HG03354 (cell line): ENCODE data around the gene BDH2.

Source experiments
- ATAC-seq: cut with Tn5 transposase; IDR thresholded peaks from one replicate; pipeline ENCODE4 v1.9.1; 2021; ENCODE audit warnings: mild to moderate bottlenecking; ENCODE audit not compliant: unreplicated experiment, poor library complexity, severe bottlenecking

The BDH2 gene

DNA sequence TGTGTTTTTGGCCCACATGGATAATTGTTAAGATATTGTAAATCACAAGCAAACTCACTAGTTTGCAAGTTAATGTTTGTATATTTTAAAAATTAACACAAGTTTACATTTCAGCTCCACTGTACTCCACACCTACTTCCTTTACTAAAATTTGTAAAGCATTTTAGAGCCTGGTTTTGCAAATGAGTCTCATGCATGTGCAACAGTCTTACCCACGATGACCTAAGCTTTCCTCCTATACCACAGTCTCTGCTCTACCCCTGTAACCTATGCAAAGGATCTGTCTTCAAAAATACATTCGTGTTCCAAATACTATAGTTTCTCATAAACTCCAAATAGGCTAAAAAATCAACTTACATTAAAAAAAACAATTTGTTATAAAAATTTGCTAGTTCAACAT, 10.2 kb downstream of the BDH2 start:
- no peak for ATAC-seq

DNA sequence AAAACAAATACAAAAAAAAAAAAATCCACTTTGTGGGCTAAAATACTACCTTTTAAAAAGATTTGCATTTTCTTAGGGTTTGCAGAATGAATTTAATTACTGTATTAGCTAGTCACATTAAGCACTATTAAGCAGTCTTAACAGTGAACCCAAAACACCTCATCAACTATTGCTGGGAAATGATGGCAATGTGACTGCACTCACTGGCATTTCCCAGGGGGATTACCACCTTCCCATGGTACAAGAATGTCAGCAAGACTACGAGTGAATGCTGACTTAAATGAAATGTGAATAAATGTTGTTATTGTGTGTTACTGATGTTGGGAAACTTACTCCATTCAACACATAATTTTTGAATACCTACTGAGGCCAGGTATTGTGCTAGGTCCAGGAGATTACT, 13.1 kb downstream of the BDH2 start:
- ATAC-seq: no peak

DNA sequence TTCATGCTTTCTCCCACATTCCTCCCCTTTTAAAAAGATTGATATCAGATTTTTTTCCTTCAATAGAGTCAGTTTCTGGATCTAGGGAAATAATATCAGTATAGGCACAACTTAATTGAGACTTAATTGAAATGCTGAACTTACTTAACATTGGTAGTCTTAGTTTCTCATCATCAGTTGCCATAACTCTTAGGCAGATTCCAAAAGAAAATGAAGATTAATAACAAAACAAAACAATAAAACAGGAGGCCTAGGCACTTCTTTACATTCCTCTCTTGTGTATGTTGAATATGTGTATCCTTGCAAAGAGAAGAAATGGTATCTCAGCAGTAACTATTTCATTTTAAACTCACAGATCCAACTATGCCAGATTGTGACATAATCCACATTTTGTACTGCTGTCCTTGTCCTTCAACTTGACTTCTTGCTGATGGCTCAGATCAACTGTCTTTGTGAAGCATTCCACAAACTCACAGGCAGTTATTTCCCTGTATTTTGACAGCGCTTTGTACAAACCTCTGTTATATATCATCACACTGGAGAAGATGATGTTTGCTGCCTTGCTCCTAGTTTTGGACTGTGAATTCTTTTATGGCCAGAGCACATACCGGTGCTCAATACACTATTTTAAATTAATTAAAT, 14.0 kb downstream of the BDH2 start:
- ATAC-seq: no peak

DNA sequence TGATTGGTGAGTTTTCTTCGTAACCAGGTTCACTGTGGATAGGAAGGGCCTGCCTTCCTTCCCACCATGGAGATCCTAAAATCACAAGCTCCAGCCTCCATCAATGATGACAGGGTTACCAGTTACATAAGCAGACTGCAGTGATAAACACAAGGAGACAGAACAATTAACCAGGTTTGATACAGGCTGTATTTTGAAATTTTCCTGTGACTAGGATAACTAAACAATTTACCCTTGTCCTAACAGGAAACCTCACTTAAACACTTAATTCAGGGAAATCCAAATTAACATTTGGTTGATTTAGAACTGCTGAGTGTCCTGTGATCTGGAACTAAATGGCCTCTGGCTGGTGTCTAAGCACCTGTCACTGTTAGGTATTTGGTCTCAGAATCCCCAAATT, 20.0 kb downstream of the BDH2 start:
- ATAC-seq: no peak

DNA sequence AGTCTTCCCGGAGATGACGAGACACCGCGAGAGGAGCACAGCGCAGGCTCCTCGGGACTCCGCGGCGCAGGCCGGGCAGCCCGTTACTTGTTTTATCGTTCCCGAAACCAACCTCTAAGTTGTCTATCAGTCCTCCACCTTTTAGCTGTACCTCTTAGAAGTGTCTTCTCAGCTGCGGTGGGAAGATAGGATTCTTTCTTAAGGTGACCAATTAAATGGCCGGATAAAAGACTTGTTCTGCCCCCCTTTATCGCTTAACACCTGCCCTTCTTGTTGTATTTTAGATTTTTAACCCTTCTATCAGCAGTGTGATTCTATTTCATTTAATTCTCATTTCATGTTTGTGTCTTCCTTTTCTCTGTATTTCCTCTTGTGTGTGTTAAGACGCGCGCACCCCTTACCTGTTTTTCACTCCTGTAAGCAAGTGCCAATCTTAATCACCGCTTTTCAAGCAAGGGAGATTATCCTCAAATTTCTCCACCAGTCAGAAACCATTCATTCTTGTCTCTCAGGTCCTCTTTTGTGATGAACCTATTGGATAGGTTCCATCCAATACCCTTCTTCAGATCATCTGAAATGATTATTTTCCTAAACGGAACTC, 22.8 kb downstream of the BDH2 start, which contains the start of gene SLC9B2:
Gene SLC9B2, minus strand, starts transcription at position 15 of the 601 bp plus-strand sequence. CDS start 9,211 bp downstream, outside the sequence.
- peak; percentile 42 for ATAC-seq

DNA sequence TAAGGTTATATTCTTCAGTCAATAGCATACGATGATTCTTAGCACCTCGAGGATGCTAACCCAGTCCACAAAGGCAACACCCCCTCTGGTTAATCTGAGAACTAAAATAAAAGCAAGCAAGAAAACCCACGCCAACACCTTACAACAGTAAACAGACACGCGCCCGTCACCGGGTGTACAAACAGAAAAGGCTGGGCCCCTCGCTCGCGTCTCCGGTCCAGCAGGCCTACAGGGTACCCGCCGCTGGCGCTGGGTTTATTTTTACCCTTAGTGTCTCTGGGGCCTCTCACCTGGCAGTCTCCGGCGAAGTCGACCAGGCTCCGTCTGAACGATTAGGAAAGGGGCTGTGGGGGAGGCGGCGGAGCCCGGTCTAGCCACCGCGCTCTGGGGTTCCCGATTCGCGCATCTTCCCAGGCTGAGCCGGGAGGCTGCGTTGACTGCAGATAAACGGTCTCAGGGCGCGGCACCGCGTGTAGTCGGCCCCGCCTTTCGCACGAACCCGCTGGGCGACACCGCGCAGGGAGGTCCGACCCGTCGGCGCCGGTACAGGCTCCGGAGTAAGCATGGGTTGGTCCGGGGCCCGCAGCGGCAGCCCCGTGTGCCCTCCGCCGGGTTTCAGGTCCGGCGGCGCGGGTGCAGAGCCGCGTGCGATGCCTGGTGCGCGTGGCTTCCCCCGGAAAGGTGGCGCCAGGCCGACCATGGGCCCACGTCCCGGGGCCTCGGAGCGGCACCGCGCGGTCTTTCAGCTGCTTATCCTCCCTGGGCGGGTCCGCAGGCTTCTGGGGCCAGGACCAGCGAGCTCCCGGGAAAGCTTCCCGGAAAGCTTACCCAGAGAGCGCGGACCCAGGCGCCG, 23.5 kb downstream of the BDH2 start:
- peak; percentile 66 for ATAC-seq

DNA sequence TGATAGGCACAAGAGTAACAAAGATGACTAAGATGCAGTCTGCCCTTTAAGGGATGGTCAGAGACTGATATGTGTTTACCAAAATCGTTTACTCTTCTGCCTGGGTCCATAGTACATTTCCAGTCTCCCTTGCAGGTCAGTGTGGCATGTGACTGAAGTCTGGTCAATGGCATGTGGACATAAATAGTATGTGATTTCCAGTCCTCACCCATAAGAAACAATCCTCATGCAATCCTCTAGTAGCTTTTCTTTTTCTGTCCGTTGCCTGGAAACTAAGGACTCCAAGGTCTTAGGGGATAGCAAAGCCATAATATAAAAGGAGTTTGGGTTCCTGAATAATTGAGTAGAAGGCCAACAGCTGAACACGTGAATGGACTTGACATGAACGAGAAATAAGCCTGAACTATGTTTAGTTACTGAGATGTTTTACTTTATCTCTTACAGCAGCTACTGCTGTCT, 24.2 kb downstream of the BDH2 start:
- ATAC-seq: peak; percentile 1

DNA sequence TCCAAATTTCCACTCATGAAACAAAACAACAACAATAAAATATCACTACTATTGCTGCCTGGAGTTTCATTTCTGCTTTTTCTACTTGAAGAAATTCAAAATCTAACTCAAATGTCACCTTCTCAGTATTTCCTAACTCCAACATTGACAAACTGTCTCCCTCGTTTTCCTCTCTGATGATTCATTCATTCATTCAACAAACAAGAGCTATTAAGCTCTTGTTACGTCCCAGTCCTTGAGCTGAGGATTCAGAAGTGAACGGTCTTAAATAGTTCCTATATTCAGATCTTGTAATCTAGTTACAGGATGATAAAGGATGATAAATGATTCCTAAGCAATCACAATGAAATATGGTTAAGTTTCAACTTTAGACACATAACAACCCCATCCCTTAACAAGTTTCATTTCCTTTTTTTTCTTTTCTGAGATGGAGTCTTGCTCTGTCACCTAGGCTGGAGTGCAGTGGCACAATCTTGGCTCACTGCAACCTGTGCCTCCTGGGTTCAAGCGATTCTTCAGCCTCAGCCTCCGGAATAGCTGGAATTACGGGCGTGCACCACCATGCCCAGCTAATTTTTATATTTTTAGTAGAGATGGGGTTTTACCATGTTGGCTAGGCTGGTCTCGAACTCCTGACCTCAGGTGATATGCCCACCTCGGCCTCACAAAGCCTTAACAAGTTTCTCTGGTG, 24.7 kb downstream of the BDH2 start:
- ATAC-seq: peak; percentile 37

DNA sequence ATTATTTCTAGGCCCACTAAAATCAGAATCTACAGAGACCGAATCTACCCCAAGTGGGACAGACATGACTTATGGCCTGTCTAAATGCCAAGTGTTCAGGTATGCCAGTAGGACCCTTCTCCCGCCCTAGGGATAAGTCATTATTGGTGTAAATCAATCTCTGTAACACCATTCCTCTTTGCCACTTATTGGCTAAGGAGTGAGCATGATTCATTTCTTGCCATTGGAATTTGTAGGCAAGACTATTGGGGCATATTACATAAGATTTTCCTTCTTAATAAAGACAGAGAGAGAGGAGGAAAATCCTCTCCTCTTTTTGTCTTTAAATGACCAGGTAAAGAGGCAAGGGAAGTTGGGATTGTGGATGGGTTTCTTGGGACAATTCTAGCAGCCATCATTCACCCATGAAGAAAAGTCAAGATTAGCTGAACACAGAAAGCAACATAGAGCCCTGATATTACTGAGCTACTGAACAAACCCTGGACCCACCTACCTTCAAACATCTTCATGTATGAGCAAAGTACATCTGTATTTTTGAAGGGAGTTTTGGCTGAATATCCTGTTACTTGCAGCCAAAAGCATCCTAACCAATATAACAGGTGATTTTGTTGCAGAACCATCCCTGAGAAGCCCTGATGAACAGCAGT, 25.7 kb downstream of the BDH2 start:
- ATAC-seq: no peak

DNA sequence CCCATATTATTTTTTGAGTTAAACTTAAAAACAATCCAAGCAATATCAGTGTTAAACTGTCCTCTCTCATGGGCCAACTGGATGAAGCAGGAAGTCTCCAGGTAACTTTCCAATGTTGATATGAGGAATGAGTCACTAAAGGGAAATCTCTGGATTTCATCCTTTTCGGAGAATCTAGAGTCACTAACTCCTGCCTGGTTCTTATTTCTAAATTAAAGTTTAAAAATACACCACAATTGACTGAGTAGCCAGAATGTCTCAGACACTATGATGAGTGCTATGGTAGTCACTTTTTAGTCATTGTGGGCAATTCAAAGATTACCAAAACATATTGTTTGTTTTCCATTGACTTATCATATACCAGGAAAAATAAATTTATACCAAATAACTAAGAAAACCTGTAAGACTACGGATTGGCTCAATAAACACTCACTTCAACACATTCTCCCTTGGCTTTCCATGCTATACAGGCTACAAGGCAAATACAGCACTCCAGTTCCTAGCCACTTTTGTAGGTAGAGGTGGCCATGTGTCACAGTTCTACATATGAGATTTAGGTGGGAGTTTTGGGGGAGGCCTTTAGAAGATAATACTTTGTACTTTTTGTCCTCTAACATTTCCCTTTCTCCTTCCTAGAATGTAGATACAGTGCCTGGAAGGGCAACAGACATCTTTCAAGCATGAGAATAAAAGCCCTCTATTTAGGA, 31.6 kb downstream of the BDH2 start:
- no peak for ATAC-seq

DNA sequence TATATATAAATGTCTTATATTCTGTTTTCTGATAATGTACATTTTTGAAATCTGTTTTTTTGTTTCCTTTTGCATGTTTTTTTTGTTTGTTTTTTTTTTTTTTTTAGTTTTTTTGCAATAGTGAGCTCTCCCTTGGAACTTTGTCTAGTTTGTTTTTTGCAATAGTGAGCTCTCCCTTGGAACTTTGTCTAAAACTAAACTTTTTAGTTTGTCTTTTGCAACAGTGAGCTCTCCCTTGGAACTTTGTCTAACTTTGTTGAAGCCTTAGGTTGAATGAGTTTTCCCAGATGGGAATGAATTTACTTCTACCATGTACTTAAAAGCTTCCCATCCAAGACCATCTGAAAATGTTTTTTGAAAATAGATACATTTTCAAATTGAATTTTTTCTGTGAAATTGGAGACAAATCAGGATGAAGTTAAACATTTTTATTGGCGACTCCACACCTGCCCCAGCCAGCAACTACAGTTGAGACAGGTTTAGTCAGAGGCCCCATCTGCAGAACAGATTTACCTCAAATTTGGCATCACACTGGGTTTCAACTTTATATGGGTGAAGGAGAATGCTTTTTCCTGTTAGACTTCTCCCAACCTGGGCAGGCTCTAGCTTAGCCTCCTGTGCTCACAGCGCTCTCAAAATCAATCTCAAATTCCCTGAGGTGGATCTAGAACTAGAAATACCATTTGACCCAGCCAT, 39.0 kb downstream of the BDH2 start:
- ATAC-seq: no peak

DNA sequence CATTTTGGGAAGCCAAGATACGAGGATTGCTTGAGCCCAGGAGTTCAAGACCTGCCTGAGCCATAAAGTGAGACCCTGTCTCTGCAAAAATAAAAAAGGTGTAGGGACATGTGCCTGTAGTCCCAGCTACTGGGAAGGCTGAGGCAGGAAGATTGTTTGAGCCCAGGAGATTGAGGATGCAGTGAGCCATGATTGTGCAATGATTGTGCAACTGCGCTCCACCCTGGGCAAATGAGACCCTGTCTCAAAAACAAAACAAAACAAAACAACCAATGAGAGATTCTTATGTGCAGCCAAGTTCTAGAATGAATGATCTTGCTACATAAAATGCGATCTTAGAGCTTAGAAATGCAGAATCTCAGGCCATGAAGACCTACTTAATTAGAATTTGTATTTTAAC, 45.6 kb downstream of the BDH2 start:
- ATAC-seq: no peak

DNA sequence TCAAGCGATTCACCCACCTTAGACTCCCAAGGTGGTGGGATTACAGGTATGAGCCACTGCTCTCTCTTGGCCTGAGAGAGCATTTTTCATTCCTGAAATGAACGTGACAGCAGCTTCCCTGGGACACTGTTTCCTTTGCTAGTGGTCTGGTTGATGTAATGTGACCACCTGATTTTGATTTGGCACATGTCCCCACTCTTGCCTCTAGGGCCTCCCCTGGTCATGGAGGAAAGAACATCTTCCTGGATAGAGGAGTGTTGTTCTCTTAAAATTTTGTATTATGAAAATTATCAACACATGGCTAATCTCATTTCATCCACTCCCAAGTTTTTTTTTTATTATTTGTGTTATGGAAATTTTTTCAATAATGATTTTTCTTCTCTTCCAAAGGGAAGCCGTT, 46.9 kb downstream of the BDH2 start:
- ATAC-seq: no peak

DNA sequence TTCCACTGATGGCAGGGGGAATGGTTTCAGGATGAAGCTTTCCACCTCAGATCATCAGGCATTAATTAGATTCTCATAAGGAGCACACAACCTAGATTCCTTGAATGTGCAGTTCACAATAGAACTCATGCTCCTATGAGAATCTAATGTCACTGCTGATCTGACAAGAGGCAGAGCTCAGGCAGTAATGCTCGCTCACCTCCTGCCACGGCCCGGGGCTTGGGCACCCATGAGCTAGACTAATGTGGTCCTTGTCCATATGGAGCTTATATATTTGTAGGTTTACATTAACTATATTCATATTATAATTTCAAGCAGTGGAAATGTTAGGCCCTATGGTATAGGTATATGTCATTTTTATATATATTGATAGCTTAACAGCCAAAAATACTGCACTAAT, 47.5 kb downstream of the BDH2 start:
- no peak for ATAC-seq

DNA sequence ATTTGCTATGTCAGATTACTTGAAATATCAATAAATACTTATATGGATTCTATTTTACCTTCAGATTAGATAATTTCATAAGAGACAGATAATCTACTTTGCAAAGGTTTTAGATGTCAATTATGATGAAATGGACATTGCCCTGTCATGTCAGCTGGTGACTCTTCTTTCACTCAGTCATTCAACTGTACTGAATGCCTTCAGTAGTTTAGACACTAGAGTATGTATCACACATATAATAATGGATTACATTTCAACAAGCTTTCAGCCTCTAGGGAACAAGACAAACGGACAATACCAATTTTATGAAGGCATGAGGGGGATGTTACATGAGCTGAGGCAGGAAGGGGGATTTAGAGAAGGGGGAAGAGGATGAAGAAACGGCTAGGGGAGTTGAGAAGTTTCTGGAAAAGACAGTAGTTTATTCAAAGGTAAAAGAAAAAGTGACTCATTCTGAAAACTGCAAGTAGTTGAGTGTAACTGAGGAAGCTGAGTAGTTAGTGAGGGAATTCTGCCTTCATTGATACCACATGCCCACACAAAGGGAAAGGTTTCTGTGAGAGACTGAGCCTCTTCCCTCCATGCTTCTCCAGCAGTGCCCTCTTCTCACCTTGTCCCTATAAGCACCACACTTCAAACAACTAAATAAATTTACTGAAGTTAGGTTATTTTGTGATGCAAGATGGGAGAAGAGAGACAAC, 48.7 kb downstream of the BDH2 start:
- ATAC-seq: no peak

DNA sequence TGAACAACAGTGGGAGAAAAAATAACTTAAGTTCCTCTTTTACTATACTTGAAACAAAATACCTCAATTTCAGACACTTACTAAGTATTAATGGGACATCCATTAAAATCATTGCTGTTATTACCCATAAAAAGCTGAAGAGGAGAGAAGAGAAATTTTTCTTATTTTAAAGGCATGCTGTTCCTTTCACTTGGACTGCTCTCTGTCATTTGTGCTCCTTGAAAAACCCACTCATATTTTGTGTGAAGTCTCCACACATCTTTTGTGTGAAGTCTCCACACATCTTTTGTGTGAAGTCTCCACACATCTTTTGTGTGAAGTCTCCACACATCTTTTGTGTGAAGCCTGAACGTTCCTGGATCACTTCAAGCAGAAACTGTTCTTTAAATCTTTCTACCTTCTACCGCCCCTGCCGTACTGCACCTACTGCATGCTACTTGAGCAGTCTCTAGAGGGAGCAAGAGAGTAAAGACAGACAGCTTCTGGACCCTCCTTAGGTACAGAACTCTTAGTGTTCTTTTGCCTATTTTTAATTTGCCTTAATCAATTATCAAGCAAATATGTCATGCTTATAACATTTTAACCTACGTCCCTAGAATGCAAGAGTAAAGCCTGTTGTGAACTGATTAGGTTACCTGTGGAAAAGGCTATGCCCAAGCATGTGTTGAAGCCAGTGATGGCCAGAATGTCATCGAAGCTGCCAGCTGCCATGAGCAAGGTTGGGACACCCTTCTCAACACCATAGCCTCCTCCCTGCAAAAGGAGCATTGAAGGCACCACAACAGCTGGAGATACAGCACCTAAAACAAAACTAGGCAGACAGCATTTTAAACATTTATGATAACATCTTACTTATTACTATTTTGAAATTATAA, 53.0 kb downstream of the BDH2 start:
- ATAC-seq: peak; percentile 96

DNA sequence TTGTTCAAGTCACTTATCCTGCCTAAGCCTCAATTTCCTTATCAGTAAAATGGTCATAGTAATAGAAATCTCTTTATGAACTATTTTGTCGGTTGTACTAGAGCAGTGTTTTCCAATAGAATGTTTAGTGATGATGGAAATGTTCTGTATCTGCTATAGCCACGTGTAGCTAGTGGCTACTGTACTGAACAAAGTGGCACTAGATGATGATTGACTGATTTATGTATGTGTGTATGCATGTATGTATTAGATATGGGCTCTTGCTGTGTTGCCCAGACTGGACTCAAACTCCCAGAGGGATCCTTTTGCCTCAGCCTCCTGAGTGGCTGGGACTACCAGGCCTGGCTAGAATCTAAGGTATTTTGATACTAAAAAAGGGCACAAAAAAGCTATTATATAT, 55.5 kb downstream of the BDH2 start:
- no peak for ATAC-seq
